GM18867 (cell line): ENCODE data around the gene HDAC7.

Experiments used
- ATAC-seq: cut with Tn5 transposase; IDR thresholded peaks from one replicate; pipeline ENCODE4 v1.9.1; 2021; ENCODE audit warnings: mild to moderate bottlenecking, moderate library complexity; ENCODE audit not compliant: unreplicated experiment

The HDAC7 gene

DNA sequence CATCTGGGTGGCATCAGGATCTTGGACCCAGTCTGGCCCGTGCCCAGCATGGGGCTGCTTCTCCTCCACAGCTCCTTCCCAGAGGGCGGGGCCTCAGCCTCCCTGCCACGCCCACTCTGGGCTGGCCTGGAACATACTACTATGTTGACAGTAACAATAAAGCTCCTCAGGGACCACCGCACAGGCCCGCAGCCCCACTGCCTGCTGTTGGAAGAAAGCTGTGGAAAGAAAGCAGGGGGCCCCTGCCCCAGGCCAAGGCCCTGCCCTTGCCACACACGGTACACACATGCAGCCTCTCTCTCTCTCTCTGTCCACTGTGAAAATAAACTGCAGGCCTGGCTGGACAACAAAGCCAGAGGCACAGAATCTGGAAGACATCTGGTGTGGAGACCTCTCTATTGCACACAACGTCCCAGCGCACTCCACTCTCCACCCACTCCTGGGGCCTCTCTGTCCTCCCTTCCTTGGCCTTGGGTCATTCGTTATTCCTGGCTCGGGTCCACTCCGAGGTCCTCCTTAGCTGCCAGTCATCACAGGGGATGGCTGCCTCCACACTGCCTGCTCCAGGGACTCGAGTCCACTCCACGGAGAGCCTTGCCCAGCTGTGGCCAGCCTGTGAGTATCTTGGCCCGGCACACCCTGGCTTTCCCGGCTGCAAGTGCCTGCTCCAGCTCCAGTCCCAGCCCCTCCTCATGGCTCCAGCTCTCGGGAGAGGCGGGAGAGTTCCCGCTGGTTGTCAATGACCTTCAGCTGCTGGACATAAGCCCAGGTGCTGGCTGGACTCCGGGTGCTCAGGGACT, 82.6 kb downstream of the HDAC7 start:
- ATAC-seq, result no peak

DNA sequence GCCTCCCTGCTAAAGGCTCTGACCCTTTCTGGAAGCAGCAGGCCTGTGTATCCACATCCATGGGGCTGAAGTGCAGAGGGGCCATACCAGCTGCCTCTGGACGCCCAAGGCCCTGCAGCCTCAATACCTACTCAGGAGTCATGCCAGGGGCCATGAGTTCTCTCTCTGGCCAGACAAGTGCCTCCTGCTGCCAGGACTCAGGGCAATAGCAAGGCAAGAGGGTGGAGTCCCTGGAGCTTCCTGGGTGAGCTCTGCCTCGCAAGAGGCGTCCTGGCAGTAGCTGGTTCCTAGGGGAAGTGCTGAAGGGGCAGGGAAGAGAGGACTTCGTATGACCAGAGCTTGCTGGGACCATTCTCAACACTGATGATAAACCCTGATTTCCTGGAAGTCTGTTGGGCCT, 83.5 kb downstream of the HDAC7 start:
- no peak for ATAC-seq

DNA sequence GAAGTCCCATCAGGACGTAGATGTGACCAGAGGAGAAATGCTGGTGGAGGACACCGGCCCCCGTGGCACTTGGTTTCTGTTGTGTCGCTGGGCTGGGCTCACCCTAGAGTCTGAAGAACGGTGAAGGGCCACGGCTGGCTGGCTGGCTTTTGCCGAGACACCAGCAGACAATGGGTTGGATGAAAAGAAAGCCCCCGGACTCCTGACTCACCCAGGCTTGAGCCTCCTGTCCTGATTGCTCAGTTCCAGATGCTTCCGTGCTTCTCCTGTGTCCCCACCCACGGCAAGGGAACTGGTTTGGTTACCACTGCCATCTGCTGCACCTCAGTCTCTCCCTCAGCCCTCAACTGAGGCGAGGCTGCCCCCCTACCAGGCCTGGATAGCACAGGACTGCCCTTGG, 84.1 kb downstream of the HDAC7 start:
- ATAC-seq, result no peak

DNA sequence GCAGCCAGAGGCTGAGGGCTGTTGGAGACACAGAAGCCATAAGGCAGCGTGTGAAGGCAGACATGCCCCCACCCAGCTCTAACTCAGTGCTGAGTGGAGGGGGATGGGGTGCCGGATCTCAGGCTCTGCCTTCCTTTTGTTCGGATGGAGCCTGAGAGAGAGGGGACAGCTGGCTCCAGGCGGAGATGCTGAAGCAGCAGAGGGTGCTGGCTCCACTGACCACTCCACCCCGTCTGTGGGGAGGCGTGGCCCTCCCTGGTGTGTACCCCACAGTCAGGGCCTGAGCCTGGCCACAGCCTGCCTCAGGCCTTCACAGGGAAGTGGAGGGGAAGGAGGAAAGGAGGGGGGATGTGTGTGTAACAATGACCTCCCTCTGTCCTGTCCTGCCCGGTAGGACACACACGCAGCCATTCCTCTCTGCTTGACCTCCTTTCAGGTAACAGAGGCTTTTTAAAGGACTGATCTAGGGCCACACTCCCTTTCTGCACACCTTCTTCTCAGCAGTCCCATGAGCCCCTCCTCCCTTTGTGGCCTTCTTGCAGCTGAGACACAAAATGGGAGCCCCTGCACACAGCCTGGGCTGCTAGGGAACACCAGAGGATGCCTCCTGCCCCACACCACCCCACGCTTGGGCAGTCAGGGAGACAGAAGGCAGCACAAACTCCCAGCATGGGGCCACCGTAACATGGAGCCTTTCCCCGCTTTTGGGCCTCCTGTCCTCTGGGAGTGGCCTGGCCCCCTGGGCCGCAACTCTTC, 84.8 kb downstream of the HDAC7 start:
- ATAC-seq, result no peak

DNA sequence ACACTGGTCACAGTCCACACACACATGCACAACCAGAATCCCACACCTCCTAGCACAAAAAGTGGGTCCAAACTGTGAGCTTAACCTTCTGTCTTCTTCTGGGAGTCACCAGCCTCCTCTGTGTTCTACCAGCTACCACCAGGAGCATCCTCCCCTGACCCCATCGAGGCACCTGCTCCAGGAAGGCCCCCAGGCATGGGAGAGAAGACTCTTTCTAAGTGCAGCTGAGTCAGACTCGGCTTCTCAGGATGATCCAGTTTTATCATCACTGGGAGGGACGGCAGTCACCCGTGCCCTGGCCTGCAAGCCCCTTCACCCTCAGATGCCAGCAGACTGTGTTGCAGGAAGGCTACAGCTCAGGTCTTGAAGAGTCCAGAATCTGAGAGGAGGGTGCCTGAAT, 86.6 kb downstream of the HDAC7 start:
- no peak for ATAC-seq
